Inflammatory macrophage treated with lipopolysaccharide for 1 hour (primary cell): ENCODE data around the gene PNMA8C.
A peak's percentile ranks its signal among the peaks of the same experiment; 100 is the strongest.
"Not testable (repeated sequence)": the region's sequence is repeated elsewhere in the genome, so short reads cannot be mapped to it uniquely, and the experiment has no call there.

Experiments used
- DNase-seq, 2 donors: peaks; one replicate each; pipeline ENCODE4 v3.0.0-alpha.2; 2020 to 2022

PNMA8C gene

DNA sequence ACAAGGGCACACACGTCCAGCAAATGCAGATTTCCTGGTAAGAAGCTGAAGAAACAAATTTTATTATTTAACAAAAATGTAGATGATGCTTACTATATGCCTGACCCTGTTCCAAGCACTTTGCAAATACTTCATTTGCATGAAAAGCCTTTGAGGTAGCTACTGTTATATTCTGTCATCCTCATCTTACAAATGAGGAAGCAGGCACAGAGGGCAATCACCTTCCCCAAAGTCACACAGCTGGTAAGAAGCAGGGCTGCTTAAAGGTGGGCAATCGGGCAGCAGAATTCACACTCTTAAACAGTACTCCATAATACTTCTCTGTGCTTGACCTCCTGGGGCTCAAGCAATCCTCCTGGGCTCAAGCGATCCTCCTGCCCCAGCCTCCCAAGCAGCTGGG, 18.3 kb upstream of the PNMA8C start:
- DNase-seq: no peak

- DNase-seq: no peak
These were observed 17.3 kb upstream of the PNMA8C start for GRCh38 chr19:46446021-46446420.

DNA sequence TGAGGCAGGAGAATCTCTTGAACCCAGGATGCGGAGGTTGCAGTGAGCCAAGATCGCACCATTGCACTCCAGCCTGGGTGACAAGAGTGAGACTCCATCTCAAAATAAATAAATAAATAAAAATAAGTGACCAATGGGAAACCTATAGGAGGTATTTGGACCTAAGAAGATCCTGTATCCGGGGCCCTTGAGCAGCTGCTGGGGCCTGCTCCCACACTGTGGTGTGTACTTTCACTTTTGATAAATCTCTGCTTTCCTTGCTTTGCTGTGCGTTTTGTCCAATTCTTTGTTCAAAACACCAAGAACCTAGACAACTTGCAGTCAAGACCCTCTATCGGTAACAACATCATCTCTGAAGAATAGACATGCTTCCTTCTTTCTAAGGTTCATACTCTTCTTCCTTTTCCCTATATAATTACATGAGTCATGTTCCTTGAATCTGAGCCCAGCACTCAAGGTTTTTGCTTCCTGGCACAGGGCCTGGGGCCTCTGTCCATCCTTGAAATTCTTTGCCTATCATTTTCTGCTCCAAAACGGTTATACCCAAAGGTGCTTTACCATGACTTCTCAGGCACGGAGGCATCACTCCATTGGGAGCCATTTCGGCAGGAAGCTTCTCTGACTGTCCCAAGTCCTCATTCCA, 14.2 kb upstream of the PNMA8C start:
- DNase-seq: no peak

DNA sequence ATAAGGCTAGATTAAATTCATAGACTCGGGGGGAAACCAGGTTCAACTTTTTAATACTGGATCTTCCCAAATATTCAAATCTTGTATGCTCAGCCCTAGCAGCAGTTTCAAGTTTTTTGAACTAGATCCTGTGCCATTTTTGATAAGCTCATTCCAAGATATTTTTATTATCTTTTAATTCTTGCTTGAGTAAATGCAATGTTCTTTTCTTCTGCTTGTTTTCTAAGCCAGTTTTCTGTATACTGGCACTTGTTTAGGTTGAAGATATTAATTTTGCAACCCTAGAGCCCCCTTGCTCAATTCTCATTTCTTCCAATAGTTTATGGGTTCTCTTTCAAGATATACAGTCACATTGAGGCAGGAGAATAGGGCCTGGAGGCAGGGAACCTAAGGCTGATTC, 13.1 kb upstream of the PNMA8C start:
- DNase-seq: no peak

GRCh38 chr19:46435689-46436088, 7.0 kb upstream of the PNMA8C start:
- not testable (repeated sequence) for DNase-seq

DNA sequence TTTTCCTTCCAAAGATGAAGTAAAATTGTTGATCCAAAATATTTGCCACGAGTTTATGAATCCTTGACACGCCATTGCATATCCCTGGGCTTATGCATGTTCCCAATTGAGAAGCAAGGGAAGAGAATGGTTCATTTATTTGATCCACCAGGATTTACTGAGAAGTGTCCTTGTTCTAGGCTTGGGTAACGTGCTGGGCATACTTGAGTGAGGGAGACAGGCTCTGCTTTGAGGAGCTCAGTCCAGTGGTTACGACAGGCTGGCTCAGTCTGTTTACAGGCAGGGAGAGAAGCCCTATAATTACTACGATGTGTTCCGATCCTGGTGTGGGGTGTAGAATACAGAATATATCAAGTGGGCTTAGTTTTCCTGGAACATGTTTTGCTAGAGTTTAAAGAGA, 6.3 kb upstream of the PNMA8C start:
- no peak for DNase-seq

GRCh38 chr19:46433470-46433869, 4.7 kb upstream of the PNMA8C start:
- DNase-seq: not testable (repeated sequence)

DNA sequence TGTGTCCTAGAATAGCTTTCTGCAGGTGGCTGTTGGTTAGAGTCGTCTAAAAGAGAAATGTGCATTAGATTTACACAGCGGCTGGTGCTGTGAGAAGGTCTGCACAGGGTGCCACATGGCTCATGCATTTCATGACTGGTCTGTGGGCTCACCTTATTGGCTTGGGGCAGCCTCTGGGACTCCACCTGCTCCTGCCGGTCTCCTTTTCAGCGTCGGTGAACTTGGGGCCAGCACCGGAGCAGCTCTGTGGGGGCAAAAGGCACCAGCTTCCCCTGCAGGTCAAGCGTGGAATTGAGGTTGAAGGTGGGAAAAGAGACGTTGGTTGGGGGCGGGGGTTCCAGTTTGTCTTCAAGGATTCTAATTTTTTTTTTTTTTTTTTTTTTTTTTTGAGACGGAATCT, 3.1 kb upstream of the PNMA8C start:
- DNase-seq: no peak

DNA sequence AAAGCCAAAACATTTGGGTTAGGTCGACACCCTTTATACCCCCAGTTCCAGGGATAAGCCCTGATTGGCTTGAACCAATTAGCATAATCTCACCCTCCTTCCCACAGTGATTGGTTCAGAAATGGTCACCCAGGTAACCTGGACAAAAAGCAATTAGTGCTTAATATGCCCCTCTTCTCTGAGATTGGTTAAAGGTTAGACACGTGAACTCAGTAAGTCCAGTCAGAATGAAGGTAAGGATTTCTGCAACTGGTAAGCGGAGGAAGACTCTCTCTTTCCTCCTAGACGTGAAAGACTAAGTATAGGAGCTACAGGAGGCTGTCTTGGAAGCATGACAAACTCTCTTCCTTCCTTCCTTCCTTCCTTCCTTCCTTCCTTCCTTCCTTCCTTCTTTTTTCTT, 1.3 kb upstream of the PNMA8C start:
- DNase-seq: no peak

GRCh38 chr19:46427518-46428045, 1.2 kb downstream of the PNMA8C start:
- DNase-seq: no peak

- peak in 1 of 2 donors; percentile 23 for DNase-seq
These were observed 2.1 kb downstream of the PNMA8C start for GRCh38 chr19:46426506-46427162.

DNA sequence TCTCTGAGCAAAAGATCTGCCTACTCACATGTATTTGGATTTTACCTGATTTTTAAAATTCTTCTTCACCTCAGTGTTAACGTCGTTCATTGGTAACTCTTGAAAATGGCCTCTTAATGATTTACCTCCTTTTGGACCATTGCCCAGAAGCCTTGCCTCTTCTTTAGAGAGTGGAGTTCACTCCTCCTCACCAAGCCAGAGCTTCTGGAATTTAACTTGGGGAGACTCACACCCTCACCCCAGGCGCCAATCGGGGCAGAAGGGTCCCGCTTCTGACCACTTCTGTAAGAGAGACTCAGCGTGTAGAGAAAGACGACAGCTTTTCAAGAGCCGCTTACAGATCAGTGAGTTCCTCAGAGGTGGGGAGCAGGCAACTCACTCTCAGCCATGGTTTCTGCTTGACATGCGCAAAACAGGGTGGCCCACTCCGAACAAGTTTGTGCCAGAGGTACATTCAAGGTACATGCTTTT, 2.7 kb downstream of the PNMA8C start:
- DNase-seq: no peak

DNA sequence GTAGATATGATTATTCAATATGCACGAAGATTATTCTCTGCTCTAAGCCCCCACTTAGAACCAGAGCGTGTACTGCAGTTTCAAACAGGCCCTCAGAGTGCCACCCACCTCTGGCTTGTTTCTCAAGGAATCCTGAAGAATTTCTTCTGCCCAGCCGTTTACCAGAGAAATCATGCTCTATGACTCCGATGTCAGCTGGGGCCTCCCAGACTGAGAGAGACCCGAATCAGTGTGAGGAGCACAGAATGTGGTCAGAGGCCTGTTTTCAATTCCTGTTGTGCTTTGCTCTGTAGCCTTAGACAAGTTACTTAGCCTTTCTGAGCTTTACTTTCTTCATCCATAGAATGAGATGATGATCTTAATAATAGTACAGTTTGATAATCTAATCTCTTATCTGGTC, 5.5 kb downstream of the PNMA8C start:
- no peak for DNase-seq

- DNase-seq: no peak
These were observed 6.4 kb downstream of the PNMA8C start for GRCh38 chr19:46422344-46422743.

DNA sequence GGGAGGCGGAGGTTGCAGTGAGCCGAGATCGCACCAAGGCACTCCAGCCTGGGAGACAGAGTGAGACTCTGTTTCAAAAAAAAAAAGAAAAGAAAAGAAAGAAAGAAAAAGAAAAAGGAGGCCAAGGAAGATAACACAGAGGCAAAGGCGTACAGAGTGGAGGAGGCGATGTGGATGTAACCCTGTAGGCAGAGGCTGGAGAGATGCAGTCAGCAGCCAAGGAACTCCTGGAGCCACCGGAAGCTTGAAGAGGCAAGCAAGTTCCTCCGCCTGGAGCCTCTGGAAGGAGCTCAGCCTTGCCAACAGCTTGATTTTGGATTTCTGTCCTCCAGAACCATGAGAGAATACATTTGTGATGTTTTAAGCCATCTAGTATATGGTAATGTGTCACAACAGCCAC, 8.7 kb downstream of the PNMA8C start:
- DNase-seq: no peak

DNA sequence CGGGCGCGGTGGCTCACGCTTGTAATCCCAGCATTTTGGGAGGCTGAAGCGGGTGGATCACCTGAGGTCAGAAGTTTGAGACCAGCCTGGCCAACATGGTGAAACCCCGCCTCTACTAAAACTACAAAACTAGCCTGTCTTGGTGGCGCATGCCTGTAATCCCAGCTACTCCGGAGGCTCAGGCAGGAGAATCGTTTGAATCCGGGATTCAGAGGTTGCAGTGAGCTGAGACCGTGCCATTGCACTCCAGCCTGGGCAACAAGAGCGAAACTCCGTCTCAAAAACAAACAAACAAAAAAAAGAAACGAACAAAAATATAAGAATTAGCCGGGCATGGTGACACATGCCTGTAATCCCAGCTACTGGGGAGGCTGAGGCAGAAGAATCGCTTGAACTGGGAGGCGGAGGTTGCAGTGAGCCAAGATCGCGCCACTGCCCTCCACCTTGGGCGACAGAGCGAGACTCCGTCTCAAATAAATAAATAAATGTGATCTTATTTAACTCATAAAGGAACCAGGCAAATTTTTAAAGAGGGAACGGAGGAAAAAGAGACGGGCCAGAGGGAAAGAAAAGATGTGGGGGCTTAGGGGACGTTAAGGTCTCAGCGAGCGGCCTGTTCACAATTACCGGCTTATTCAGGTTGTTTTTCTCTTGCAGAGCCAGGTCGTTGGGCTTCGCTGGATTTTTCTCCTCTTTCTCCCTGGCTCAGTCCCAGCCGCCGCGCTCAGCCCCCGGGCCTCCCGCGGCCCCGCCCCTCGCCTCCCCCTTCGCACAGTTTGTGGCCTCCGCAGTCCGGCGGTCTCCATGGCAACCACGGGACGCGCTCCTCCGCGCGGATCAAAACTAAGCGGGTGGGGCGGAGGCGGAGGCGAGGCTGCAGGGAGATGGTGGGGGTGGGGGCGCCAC, 12.7 kb downstream of the PNMA8C start:
- DNase-seq: not testable (repeated sequence)

DNA sequence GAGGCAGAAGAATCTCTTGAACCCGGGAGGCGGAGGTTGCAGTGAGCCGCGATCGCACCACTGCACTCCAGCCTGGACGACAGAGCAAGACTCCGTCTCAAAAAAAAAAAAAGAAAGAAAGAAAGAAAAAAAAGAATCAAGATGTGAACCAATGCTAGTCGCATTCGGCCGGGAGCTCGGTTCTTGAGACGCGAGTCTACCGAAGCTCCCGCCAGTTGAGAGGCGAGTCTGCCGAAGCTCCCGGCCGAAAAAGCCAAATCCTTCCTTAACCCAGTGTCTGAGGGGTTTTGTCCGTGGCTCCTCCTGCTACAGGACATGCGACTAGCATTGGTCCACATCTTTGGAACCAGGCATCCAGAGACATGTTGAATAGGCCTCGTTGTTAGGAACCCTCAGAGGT, 13.8 kb downstream of the PNMA8C start:
- DNase-seq: not testable (repeated sequence)

DNA sequence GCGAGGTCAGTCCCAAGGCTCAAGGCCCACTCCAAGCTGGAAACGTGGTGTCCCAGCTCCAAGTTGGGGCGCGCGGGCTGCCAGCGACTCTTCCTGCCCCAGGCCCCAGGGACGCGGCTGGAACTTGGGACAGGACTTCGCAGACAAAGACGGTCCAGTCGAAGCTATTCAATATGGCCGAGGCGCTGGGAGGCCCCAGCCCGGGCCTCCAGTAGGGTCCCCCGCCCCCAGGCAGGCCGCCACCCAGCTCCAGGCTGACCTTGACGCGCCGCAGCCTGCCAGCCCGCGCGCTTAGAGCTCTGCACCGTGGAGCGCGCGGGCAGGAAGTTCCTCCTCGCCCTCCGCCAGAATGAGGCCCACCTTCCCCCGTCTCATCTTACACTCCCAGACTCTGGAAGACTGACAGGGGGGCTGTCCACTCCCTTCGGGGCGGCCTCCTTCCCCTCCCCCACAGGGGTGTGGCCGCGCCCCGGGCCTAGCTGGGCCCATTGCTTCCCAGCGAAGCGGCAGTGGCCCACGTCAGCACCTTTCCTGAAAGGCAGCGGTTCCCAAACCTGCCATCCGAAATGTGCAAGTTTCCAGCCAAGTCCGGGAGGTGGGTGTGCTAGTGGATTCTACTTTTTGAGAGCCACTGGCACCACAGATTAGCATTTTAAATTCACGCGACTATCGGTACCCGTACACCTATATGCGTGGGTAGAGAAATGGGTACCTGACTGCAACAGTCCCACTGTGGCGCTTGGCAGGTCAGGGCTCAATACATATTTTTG, 15.3 kb downstream of the PNMA8C start, which contains the start of gene CCDC8:
TSS of gene CCDC8 (minus strand) at position 303 of the 770 bp plus-strand sequence. CDS start 754 bp downstream, outside the sequence.
- no peak for DNase-seq

GRCh38 chr19:46412650-46413261, 16.0 kb downstream of the PNMA8C start:
- no peak for DNase-seq

GRCh38 chr19:46411925-46412649, 16.6 kb downstream of the PNMA8C start:
- DNase-seq: no peak
